WTC11 (cell line): ENCODE data around the gene ECM2. TPM values are rescaled to one million over a fixed set of nuclear protein-coding genes. Genes with fewer than 3 reads are reported as not detected.
"Not testable (repeated sequence)": the region's sequence is repeated elsewhere in the genome, so short reads cannot be mapped to it uniquely, and the experiment has no call there.

Experiments
- ATAC-seq: fragments of 200-7000 bp; cut with Tn5 transposase; 2 replicates; pipeline ENCODE4 v1.10.0; 2021; ENCODE audit warnings: mild to moderate bottlenecking, moderate library complexity
- CTCF ChIA-PET: fragments of 300-600 bp; sonication (Branson Sonifier 250); formaldehyde crosslinking; loops from one replicate; lab custom pipeline; 2021; ENCODE audit warnings: antibody characterized with exemption; lab: Charles Lee
- POLR2A ChIA-PET: fragments of 350-600 bp; sonication (Branson Sonifier 250); formaldehyde crosslinking; loops from one replicate; lab custom pipeline; 2021; ENCODE audit warnings: antibody characterized with exemption; lab: Charles Lee
- DNase-seq: peaks from one replicate; pipeline ENCODE4 v3.0.0; 2021; ENCODE audit warnings: low spot score
- H3K27ac Mint-ChIP-seq: 2 replicates; pipeline ENCODE4 v1.8.0; 2021; ENCODE audit warnings: mixed read lengths
- H3K27me3 Mint-ChIP-seq: 2 replicates; pipeline ENCODE4 v1.8.0; 2021; ENCODE audit warnings: low read depth, mild to moderate bottlenecking, moderate library complexity, mixed read lengths
- H3K36me3 Mint-ChIP-seq: 2 replicates; pipeline ENCODE4 v1.8.0; 2021; ENCODE audit warnings: mixed read lengths
- H3K4me1 Mint-ChIP-seq: 2 replicates; pipeline ENCODE4 v1.8.0; 2022; ENCODE audit warnings: mixed read lengths
- H3K4me3 Mint-ChIP-seq: 2 replicates; pipeline ENCODE4 v1.8.0; 2021; ENCODE audit warnings: mild to moderate bottlenecking, moderate library complexity, mixed read lengths
- H3K9me3 Mint-ChIP-seq: 2 replicates; pipeline ENCODE4 v1.8.0; 2021; ENCODE audit warnings: mixed read lengths
- CBFB ChIP-seq: sonication (generic); formaldehyde crosslinking; IDR thresholded peaks from 2 replicates; pipeline ENCODE4 v1.8.1; 2022; ENCODE audit warnings: mild to moderate bottlenecking, low read depth, missing genetic modification reagents
- ELF4 ChIP-seq: sonication (generic); formaldehyde crosslinking; IDR thresholded peaks from 2 replicates; pipeline ENCODE4 v1.8.1; 2022; ENCODE audit warnings: low read depth, mild to moderate bottlenecking, moderate library complexity, missing genetic modification reagents
- HMGXB4 ChIP-seq: sonication (generic); formaldehyde crosslinking; IDR thresholded peaks from 2 replicates; pipeline ENCODE4 v1.8.1; 2023; ENCODE audit warnings: mild to moderate bottlenecking, moderate library complexity, missing genetic modification reagents
- JUN ChIP-seq: sonication (generic); formaldehyde crosslinking; IDR thresholded peaks from 2 replicates; pipeline ENCODE4 v1.8.0; 2023; ENCODE audit warnings: mild to moderate bottlenecking, missing genetic modification reagents
- NR3C1 ChIP-seq: sonication (generic); formaldehyde crosslinking; conservative IDR thresholded peaks from 2 replicates; pipeline ENCODE4 v1.8.1; 2023; ENCODE audit warnings: low read depth, mild to moderate bottlenecking, missing genetic modification reagents
- PRRX2 ChIP-seq: fragments of 250-450 bp; sonication (Bioruptor Pico); IDR thresholded peaks from 2 replicates; pipeline ENCODE4 v1.8.0; 2021; ENCODE audit warnings: mild to moderate bottlenecking
- SMAD4 ChIP-seq: sonication (generic); formaldehyde crosslinking; IDR thresholded peaks from 2 replicates; pipeline ENCODE4 v1.8.0; 2022; ENCODE audit warnings: mild to moderate bottlenecking, missing genetic modification reagents
- STAT6 ChIP-seq: sonication (generic); formaldehyde crosslinking; conservative IDR thresholded peaks from 2 replicates; pipeline ENCODE4 v1.8.1; 2023; ENCODE audit warnings: mild to moderate bottlenecking, low read depth, missing genetic modification reagents, moderate library complexity
- TEAD4 ChIP-seq: sonication (generic); formaldehyde crosslinking; IDR thresholded peaks from 2 replicates; pipeline ENCODE4 v1.8.0; 2022; ENCODE audit warnings: mild to moderate bottlenecking, missing genetic modification reagents
- ZNF263 ChIP-seq: sonication (generic); formaldehyde crosslinking; IDR thresholded peaks from 2 replicates; pipeline ENCODE4 v1.8.1; 2022; ENCODE audit warnings: low read depth, mild to moderate bottlenecking, moderate library complexity, missing genetic modification reagents
- ZNF281 ChIP-seq: sonication (generic); formaldehyde crosslinking; IDR thresholded peaks from 2 replicates; pipeline ENCODE4 v1.8.0; 2023; ENCODE audit warnings: mild to moderate bottlenecking, missing genetic modification reagents
- ZNF317 ChIP-seq: sonication (generic); formaldehyde crosslinking; IDR thresholded peaks from 2 replicates; pipeline ENCODE4 v1.8.1; 2023; ENCODE audit warnings: low read depth, mild to moderate bottlenecking, moderate library complexity, missing genetic modification reagents, borderline replicate concordance
- ZNF396 ChIP-seq: fragments of 250-450 bp; sonication (Bioruptor Pico); IDR thresholded peaks from 2 replicates; pipeline ENCODE4 v1.8.0; 2021; ENCODE audit warnings: mild to moderate bottlenecking, moderate library complexity, borderline replicate concordance
- total RNA-seq: library from RNA; stranded (reverse); gene quantifications from 3 replicates; pipeline ENCODE4 v1.2.3, GENCODE V29; 2021
- TF ChIP-seq, protein P1 (sequence below): sonication (generic); formaldehyde crosslinking; IDR thresholded peaks from 2 replicates; pipeline ENCODE4 v1.8.1; 2022; ENCODE audit warnings: mild to moderate bottlenecking, missing genetic modification reagents, moderate library complexity, borderline replicate concordance
- TF ChIP-seq, protein P2 (sequence below): sonication (generic); formaldehyde crosslinking; IDR thresholded peaks from 2 replicates; pipeline ENCODE4 v1.8.1; 2022; ENCODE audit warnings: mild to moderate bottlenecking, moderate library complexity, missing genetic modification reagents
- TF ChIP-seq, protein P3 (sequence below): fragments of 250-450 bp; sonication (Bioruptor Pico); conservative IDR thresholded peaks from 2 replicates; pipeline ENCODE4 v1.9.0; 2021; ENCODE audit warnings: mild to moderate bottlenecking

ECM2 gene
- total RNA-seq, 1 experiment from 2014 or later = not detected

GRCh38 chr9:92576175-92576574, 40.4 kb upstream of the ECM2 start (continued):
- TF ChIP-seq HMGXB4 (CRISPR knock-in tag) (no peak), PRRX2 (CRISPR knock-in tag) (no peak), NR3C1 (CRISPR knock-in tag) (no peak)

GRCh38 chr9:92573612-92574011, 37.8 kb upstream of the ECM2 start:
- H3K4me3 Mint-ChIP-seq, ATAC-seq, H3K27me3 Mint-ChIP-seq, H3K27ac Mint-ChIP-seq, POLR2A ChIA-PET, CTCF ChIA-PET, DNase-seq, H3K4me1 Mint-ChIP-seq: not testable (repeated sequence)
- Mint-ChIP-seq H3K9me3 (peaks cover 36% of the 10 kb centered on the region), H3K36me3 (peaks cover 12% of the 10 kb centered on the region)

GRCh38 chr9:92571871-92572270, 36.1 kb upstream of the ECM2 start:
- H3K27me3 Mint-ChIP-seq, DNase-seq, H3K4me1 Mint-ChIP-seq, H3K4me3 Mint-ChIP-seq, H3K27ac Mint-ChIP-seq, CTCF ChIA-PET, POLR2A ChIA-PET, ATAC-seq: not testable (repeated sequence)
- H3K36me3 Mint-ChIP-seq = peaks cover 12% of the 10 kb centered on the region
- H3K9me3 Mint-ChIP-seq = peaks cover 32% of the 10 kb centered on the region

DNA sequence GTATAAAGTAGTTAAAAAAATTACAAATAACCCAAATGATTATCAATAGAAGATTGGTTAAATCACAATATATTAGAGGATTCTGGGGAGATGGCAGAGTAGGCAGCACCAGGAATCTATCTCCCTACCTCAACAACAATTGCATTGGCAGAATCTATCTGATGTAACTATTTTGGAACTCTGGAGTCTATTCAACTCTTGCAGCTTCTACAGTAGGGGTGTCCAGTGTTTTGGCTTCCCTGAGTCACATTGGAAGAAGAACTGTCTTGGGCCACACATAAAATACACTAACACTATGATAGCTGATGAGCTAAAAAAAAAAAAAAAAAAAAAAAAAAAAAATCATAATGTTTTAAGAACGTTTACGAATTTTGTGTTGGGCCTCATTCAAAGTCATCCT, 29.2 kb upstream of the ECM2 start:
- ChIA-PET POLR2A (interaction anchor here (0.7 kb wide), 1 partner anchor 105 kb away, joined by 4 read pairs; no protein-coding TSS in a partner anchor), CTCF (no interaction called here)
- Mint-ChIP-seq H3K27me3 (no peaks in the 10 kb centered on the region; the same call in 1 of the 2 replicates), H3K9me3 (no peaks in the 10 kb centered on the region), H3K4me1 (peaks cover 4% of the 10 kb centered on the region), H3K4me3 (no peak overlapping the region), H3K36me3 (no peaks in the 10 kb centered on the region), H3K27ac (no peak overlapping the region)
- ATAC-seq (no peak), DNase-seq (no peak)
- TF ChIP-seq ZNF396 = no peak
- TF ChIP-seq, protein P1, sequence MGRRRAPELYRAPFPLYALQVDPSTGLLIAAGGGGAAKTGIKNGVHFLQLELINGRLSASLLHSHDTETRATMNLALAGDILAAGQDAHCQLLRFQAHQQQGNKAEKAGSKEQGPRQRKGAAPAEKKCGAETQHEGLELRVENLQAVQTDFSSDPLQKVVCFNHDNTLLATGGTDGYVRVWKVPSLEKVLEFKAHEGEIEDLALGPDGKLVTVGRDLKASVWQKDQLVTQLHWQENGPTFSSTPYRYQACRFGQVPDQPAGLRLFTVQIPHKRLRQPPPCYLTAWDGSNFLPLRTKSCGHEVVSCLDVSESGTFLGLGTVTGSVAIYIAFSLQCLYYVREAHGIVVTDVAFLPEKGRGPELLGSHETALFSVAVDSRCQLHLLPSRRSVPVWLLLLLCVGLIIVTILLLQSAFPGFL (CRISPR knock-in tag) = no peak
- no peak for TF ChIP-seq ZNF263
- no peak for TF ChIP-seq SMAD4
- TF ChIP-seq, protein P2, sequence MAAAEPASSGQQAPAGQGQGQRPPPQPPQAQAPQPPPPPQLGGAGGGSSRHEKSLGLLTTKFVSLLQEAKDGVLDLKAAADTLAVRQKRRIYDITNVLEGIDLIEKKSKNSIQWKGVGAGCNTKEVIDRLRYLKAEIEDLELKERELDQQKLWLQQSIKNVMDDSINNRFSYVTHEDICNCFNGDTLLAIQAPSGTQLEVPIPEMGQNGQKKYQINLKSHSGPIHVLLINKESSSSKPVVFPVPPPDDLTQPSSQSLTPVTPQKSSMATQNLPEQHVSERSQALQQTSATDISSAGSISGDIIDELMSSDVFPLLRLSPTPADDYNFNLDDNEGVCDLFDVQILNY (CRISPR knock-in tag) = no peak
- TF ChIP-seq, protein P3, sequence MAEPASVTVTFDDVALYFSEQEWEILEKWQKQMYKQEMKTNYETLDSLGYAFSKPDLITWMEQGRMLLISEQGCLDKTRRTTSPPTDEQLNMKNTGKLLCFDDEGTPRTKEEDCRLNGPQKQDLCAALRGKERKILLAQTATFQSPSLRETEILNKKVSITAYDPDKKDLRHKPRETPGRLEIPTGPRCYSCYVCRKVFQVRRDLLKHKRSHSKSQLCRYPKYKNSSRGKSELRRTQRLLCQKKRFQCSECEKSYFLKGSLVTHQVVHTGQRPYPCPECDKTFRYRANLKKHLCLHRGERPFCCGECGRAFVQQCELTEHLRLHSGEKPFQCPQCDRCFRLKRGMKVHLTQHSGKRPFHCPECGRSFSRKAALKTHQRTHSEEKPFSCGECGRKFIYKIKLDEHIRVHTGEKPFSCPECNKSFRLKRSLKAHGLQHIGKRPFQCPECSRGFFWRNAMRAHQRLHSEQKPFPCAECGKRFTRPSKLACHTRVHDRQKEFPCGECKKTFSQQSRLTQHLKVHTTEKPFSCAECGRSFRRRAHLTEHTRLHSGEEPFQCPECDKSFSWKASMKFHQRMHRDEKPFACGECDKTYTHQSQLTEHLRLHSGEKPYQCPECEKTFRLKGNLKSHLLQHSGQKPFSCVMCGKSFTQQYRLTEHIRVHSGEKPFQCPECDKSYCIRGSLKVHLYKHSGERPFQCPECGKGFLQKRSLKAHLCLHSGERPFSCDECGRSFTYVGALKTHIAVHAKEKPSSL (CRISPR knock-in tag) = no peak
- TF ChIP-seq ZNF317 = no peak
- TF ChIP-seq TEAD4 = no peak
- TF ChIP-seq CBFB = no peak
- no peak for TF ChIP-seq STAT6 (CRISPR knock-in tag)
- no peak for TF ChIP-seq JUN (CRISPR knock-in tag)
- no peak for TF ChIP-seq ZNF281
- no peak for TF ChIP-seq ELF4 (CRISPR knock-in tag)
